Transverse colon (tissue), 4 donors: ENCODE measurements around the gene PARPBP. TPM values are rescaled to one million over a fixed set of nuclear protein-coding genes. Genes with fewer than 3 reads are reported as not detected.
"Not testable (repeated sequence)": the region's sequence is repeated elsewhere in the genome, so short reads cannot be mapped to it uniquely, and the experiment has no call there.

Experiments used
- DNase-seq: peaks from one replicate; pipeline ENCODE4 v3.0.0-alpha.2; 2019
- H3K27ac ChIP-seq, 4 donors: fragments of 200-600 bp; sonication (generic); 2 replicates each; pipeline ENCODE4 v1.5.1; 2016 to 2018; ENCODE audit warnings: inconsistent platforms in 4 of 4
- H3K27me3 ChIP-seq: fragments of 200-600 bp; sonication (generic); 2 replicates; pipeline ENCODE4 v1.5.1; 2017; ENCODE audit warnings: inconsistent platforms
- H3K36me3 ChIP-seq, 4 donors: fragments of 200-600 bp; sonication (generic); 2 replicates each; pipeline ENCODE4 v1.5.1; 2017 to 2019; ENCODE audit warnings: inconsistent platforms in 4 of 4
- H3K4me1 ChIP-seq, 4 donors: fragments of 200-600 bp; sonication (generic); 2 replicates each; pipeline ENCODE4 v1.5.1; 2017 to 2020; ENCODE audit warnings: inconsistent platforms in 4 of 4
- H3K4me3 ChIP-seq, 4 donors: fragments of 200-600 bp; sonication (generic); 1 replicate in 1 of 4; 2 replicates in 3 of 4; pipeline versions ENCODE4 v1.5.1 to v1.6.1; 2017 to 2019; ENCODE audit warnings: inconsistent platforms in 4 of 4
- H3K9me3 ChIP-seq, 2 donors: fragments of 200-600 bp; sonication (generic); 2 replicates each; pipeline ENCODE4 v1.5.1; 2017 to 2019; ENCODE audit warnings: inconsistent platforms in 2 of 2
- CTCF ChIP-seq, 5 experiments: fragments of 200-600 bp in 3 of 5; fragments of 450-650 bp in 2 of 5; sonication (generic) in 3 of 5; IDR thresholded peaks; 1 replicate in 2 of 5; 2 replicates in 3 of 5; pipeline ENCODE4 v1.5.1; 2016 to 2017; ENCODE audit warnings: antibody characterized with exemption in 5 of 5, inconsistent platforms in 3 of 5, mild to moderate bottlenecking in 2 of 5, moderate library complexity in 1 of 5
- EP300 ChIP-seq: sonication (generic); formaldehyde crosslinking; IDR thresholded peaks from one replicate; pipeline ENCODE4 v1.6.1; 2017; ENCODE audit warnings: antibody characterized with exemption, low read depth
- POLR2A ChIP-seq: fragments of 450-650 bp; IDR thresholded peaks from one replicate; pipeline ENCODE4 v1.6.1; 2016; ENCODE audit warnings: antibody characterized with exemption, mild to moderate bottlenecking, moderate library complexity
- POLR2AphosphoS5 ChIP-seq, 3 donors: sonication (generic); formaldehyde crosslinking; IDR thresholded peaks; one replicate each; pipeline ENCODE4 v1.6.1; 2016; ENCODE audit warnings: antibody characterized with exemption in 3 of 3
- WGBS, 2 donors: methylation state at CpG; one replicate each; pipeline ENCODE4 v1.1.5; 2018; ENCODE audit warnings: low coverage in 1 of 2; 5-methylcytosine and 5-hydroxymethylcytosine counted together
- in situ Hi-C, 4 donors: fragments of 200-750 bp; cut with MboI; loops; one replicate each; pipeline versions ENCODE4 v1.15.0 to v1.15.1; 2017; ENCODE audit warnings: low sequenced_read_pairs in 3 of 4, low pct_ligation_motif_present in 1 of 4, low pct_unique_long_range_greater_than_20kb in 1 of 4
- intact Hi-C: fragments of 100-400 bp; cut with DNase I; formaldehyde crosslinking; loops from one replicate; pipeline ENCODE4 v1.15.1; 2023; ENCODE audit warnings: low total_unique reads
- small RNA-seq, 4 donors: library from RNA; depleted of rRNA; stranded (forward); fragments of <200 nt; gene quantifications; one replicate each; pipeline ENCODE3, GENCODE V24; 2016
- total RNA-seq, 4 donors: library from RNA; depleted of rRNA; stranded (reverse); fragments of >200 nt; gene quantifications; one replicate each; pipeline ENCODE4 v1.1.0, GENCODE V29; 2016

Gene PARPBP
- total RNA-seq, 4 donors from 2014 or later: 1.2 to 4.1 (median 2.4) TPM

- Histone ChIP-seq H3K36me3 (no peaks in the 10 kb centered on the region), H3K4me1 (no peaks in the 10 kb centered on the region), H3K9me3 (no peaks in the 10 kb centered on the region), H3K4me3 (no peak overlapping the region), H3K27me3 (no peaks in the 10 kb centered on the region), H3K27ac (no peak overlapping the region)
- in situ Hi-C loops (no loop called here), intact Hi-C loops (no loop called here)
- TF ChIP-seq POLR2AphosphoS5 (IDR thresholded peaks at IDR 0.05) (no peak), CTCF (IDR thresholded peaks at IDR 0.05) (no peak), EP300 (no peak), POLR2A (no peak)
- WGBS, 2 donors: 50 to 73% methylated on average over 2 of the region's 2 CpGs
- no peak for DNase-seq
Observed at GRCh38 chr12:102234599-102234998, 114.6 kb downstream of the PARPBP start.

GRCh38 chr12:102240859-102241258 lies 120.9 kb downstream of the PARPBP start:
- H3K27ac ChIP-seq, in situ Hi-C loops, H3K36me3 ChIP-seq, H3K27me3 ChIP-seq, intact Hi-C loops, DNase-seq, H3K4me3 ChIP-seq, H3K9me3 ChIP-seq, H3K4me1 ChIP-seq: not testable (repeated sequence)
- WGBS, 2 donors: 96 to 100% methylated on average over 1 to 2 of the region's 2 CpGs

Small RNA genes within 50 kb of the gene (small RNA-seq; reads per million reads assigned to genes)
- gene RN7SL793P: 0 reads per million in 4 donors

Other genes with a start within 250 kb of the PARPBP start
- 10 to 100 TPM in 2 of 4 donors, 1 to 10 TPM in 2; 3.7 to 20.1 (median 8.7) TPM for gene DRAM1, start 242.6 kb upstream of the PARPBP start, total RNA-seq
- 10 to 100 TPM; 18.7 to 78.6 (median 52.3) TPM for gene WASHC3, start 58.2 kb upstream of the PARPBP start, total RNA-seq
- 10 to 100 TPM in 2 of 4 donors, 1 to 10 TPM in 2; 2.6 to 19.3 (median 10.2) TPM for gene NUP37, start 69 bp upstream of the PARPBP start, total RNA-seq
- not detected for gene PMCH, start 77.7 kb downstream of the PARPBP start, total RNA-seq